GM21723 (cell line): ENCODE data around the gene FAM174C.
A peak's percentile ranks its signal among the peaks of the same experiment; 100 is the strongest.

Experiments used
- ATAC-seq: cut with Tn5 transposase; IDR thresholded peaks from one replicate; pipeline ENCODE4 v1.9.1; 2021; ENCODE audit warnings: mild to moderate bottlenecking, moderate library complexity; ENCODE audit not compliant: unreplicated experiment

FAM174C gene

GRCh38 chr19:1275260-1275975 lies at the start of gene FAM174C:
Gene FAM174C, plus strand, starts transcription at chr19:1275530. Its CDS starts 20 bp downstream, at chr19:1275550.
- ATAC-seq: peak; percentile 70

- no peak for ATAC-seq
Measured at GRCh38 chr19:1226227-1226518, 49.2 kb upstream of the FAM174C start.

- ATAC-seq: no peak
Measured at GRCh38 chr19:1226522-1227303, 48.6 kb upstream of the FAM174C start.

- no peak for ATAC-seq
Measured at GRCh38 chr19:1227304-1228054, 47.9 kb upstream of the FAM174C start.

GRCh38 chr19:1228161-1228957 lies 47.0 kb upstream of the FAM174C start:
- ATAC-seq: no peak

- ATAC-seq: no peak
Measured at GRCh38 chr19:1229056-1229923, 46.0 kb upstream of the FAM174C start.

- no peak for ATAC-seq
Measured at GRCh38 chr19:1229924-1230782, 45.2 kb upstream of the FAM174C start.

GRCh38 chr19:1230783-1231489 lies 44.4 kb upstream of the FAM174C start:
- ATAC-seq: no peak

- ATAC-seq: no peak
Measured at GRCh38 chr19:1231729-1232637, 43.3 kb upstream of the FAM174C start.

GRCh38 chr19:1232652-1233072 lies 42.7 kb upstream of the FAM174C start:
- ATAC-seq: no peak

GRCh38 chr19:1233115-1233667 lies 42.1 kb upstream of the FAM174C start:
- no peak for ATAC-seq

- ATAC-seq: no peak
Measured at GRCh38 chr19:1234051-1234954, 41.0 kb upstream of the FAM174C start.

GRCh38 chr19:1234955-1235380 lies 40.4 kb upstream of the FAM174C start:
- no peak for ATAC-seq

- no peak for ATAC-seq
Measured at GRCh38 chr19:1235625-1236538, 39.4 kb upstream of the FAM174C start.

- no peak for ATAC-seq
Measured at GRCh38 chr19:1236576-1236975, 38.8 kb upstream of the FAM174C start.
